Ovary (tissue), 3 donors: ENCODE data around the gene SGMS1.

Experiments
- CTCF ChIP-seq, 3 donors: fragments of 450-650 bp in 2 of 3; fragments of 200-600 bp in 1 of 3; IDR thresholded peaks; one replicate each; pipeline versions ENCODE4 v1.5.1 to v1.8.0; 2016 to 2022; ENCODE audit warnings: antibody characterized with exemption in 3 of 3, mild to moderate bottlenecking in 1 of 3
- POLR2A ChIP-seq: fragments of 450-650 bp; IDR thresholded peaks from one replicate; pipeline ENCODE4 v1.6.1; 2017; ENCODE audit warnings: antibody characterized with exemption, mild to moderate bottlenecking, moderate library complexity
- donor health status: DM: no; HTN: no; CAD: no.

- TF ChIP-seq POLR2A (no peak), CTCF (IDR thresholded peaks at IDR 0.05) (no peak)
Measured at GRCh38 chr10:50605269-50605950, 18.3 kb downstream of the SGMS1 start.
